Keratinocyte (primary cell): ENCODE measurements around the gene ZSCAN5B.

Experiments used
- EZH2 ChIP-seq: IDR thresholded peaks from one replicate; pipeline ENCODE4 v1.6.1; 2012; ENCODE audit warnings: inconsistent platforms, mild to moderate bottlenecking, low read length, moderate library complexity
- TF ChIP-seq, protein P1 (sequence below), 3 experiments: IDR thresholded peaks in 1 of 3; conservative IDR thresholded peaks in 1 of 3; optimal IDR thresholded peaks in 1 of 3; 2 replicates in 2 of 3; 3 replicates in 1 of 3; pipeline versions ENCODE3 to v1.5.1; 2011; ENCODE audit warnings: low read length in 3 of 3, mild to moderate bottlenecking in 3 of 3, moderate library complexity in 2 of 3, control low read depth in 1 of 3, inconsistent platforms in 1 of 3; ENCODE audit not compliant: insufficient read depth in 2 of 3; ENCODE audit errors: extremely low read depth in 1 of 3

DNA sequence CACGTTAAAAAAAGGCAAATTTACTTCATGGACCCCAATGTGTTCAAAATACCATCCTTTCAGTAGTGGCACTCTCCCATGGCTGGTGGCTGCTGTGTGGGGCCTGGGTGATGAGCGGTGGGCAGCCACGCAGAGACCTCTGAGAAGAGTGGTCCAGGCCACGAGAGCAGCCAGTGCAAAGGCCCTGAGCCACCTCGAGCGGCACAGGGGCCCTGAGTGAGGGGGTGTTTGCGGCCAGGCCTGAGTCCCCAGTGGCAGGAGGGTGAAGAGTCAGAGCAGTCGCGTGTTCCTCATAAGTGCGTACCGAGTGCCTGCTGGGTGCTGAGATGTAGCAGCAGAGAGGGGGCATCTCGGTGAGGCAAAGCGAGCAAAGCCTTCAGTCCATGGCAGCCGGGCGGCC lies 49.5 kb downstream of the ZSCAN5B start:
- TF ChIP-seq, protein P1, sequence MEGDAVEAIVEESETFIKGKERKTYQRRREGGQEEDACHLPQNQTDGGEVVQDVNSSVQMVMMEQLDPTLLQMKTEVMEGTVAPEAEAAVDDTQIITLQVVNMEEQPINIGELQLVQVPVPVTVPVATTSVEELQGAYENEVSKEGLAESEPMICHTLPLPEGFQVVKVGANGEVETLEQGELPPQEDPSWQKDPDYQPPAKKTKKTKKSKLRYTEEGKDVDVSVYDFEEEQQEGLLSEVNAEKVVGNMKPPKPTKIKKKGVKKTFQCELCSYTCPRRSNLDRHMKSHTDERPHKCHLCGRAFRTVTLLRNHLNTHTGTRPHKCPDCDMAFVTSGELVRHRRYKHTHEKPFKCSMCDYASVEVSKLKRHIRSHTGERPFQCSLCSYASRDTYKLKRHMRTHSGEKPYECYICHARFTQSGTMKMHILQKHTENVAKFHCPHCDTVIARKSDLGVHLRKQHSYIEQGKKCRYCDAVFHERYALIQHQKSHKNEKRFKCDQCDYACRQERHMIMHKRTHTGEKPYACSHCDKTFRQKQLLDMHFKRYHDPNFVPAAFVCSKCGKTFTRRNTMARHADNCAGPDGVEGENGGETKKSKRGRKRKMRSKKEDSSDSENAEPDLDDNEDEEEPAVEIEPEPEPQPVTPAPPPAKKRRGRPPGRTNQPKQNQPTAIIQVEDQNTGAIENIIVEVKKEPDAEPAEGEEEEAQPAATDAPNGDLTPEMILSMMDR (optimal IDR thresholded peaks at IDR 0.05 in 1 of 3, IDR thresholded peaks at IDR 0.05 in 1 of 3, conservative IDR thresholded peaks at IDR 0.05 in 1 of 3; ENCODE audit: extremely low read depth in 1 of 3, insufficient read depth in 2 of 3, low read length in 3 of 3), result no peak
- no peak for TF ChIP-seq EZH2
